Glutamatergic neuron (in vitro differentiated cells): ENCODE measurements around the gene CCDC51. TPM values are rescaled to one million over a fixed set of nuclear protein-coding genes. Genes with fewer than 3 reads are reported as not detected.
"Not testable (repeated sequence)": the region's sequence is repeated elsewhere in the genome, so short reads cannot be mapped to it uniquely, and the experiment has no call there.

ENCODE experiments used
- DNase-seq: peaks from one replicate; pipeline ENCODE4 v3.0.0; 2022
- H3K27ac Mint-ChIP-seq: one replicate; pipeline ENCODE4 v1.8.0; 2020; ENCODE audit warnings: mild to moderate bottlenecking, mixed read lengths, inconsistent platforms; ENCODE audit not compliant: unreplicated experiment
- H3K27me3 Mint-ChIP-seq: one replicate; pipeline ENCODE4 v1.8.0; 2020; ENCODE audit warnings: mild to moderate bottlenecking, moderate library complexity, mixed read lengths, inconsistent platforms; ENCODE audit not compliant: unreplicated experiment
- H3K36me3 Mint-ChIP-seq: one replicate; pipeline ENCODE4 v1.8.0; 2020; ENCODE audit warnings: mild to moderate bottlenecking, mixed read lengths, inconsistent platforms; ENCODE audit not compliant: unreplicated experiment
- H3K4me1 Mint-ChIP-seq: one replicate; pipeline ENCODE4 v1.8.0; 2020; ENCODE audit warnings: mild to moderate bottlenecking, low read depth, mixed read lengths, inconsistent platforms; ENCODE audit not compliant: unreplicated experiment
- H3K4me3 Mint-ChIP-seq: one replicate; pipeline ENCODE4 v1.8.0; 2020; ENCODE audit warnings: mild to moderate bottlenecking, mixed read lengths, inconsistent platforms; ENCODE audit not compliant: unreplicated experiment
- H3K9me3 Mint-ChIP-seq: one replicate; pipeline ENCODE4 v1.8.0; 2020; ENCODE audit warnings: mild to moderate bottlenecking, moderate library complexity, mixed read lengths, inconsistent platforms; ENCODE audit not compliant: unreplicated experiment
- long read RNA-seq: library from polyadenylated mRNA; unstranded; transcript quantifications from one replicate; pipeline ENCODE4 v2.0.0, GENCODE V29; 2020; ENCODE audit not compliant: unreplicated experiment
- total RNA-seq: library from RNA; stranded (reverse); fragmentation: NEBNext Ultra II Directional; extraction: Animal tissue kit (Norgen Biotek cat#: 25700); gene quantifications from one replicate; pipeline ENCODE4 v1.2.1, GENCODE V29; 2021; ENCODE audit not compliant: unreplicated experiment
- TF ChIP-seq, protein P1 (sequence below): fragments of 200-600 bp; sonication (generic); IDR thresholded peaks from one replicate; pipeline ENCODE4 v1.5.0; 2021; ENCODE audit not compliant: partially characterized antibody, unreplicated experiment

CCDC51 gene, protein sequence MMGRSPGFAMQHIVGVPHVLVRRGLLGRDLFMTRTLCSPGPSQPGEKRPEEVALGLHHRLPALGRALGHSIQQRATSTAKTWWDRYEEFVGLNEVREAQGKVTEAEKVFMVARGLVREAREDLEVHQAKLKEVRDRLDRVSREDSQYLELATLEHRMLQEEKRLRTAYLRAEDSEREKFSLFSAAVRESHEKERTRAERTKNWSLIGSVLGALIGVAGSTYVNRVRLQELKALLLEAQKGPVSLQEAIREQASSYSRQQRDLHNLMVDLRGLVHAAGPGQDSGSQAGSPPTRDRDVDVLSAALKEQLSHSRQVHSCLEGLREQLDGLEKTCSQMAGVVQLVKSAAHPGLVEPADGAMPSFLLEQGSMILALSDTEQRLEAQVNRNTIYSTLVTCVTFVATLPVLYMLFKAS
- total RNA-seq = 15.3 TPM
- long read RNA-seq, transcript CCDC51-201 (4 exons, 1,560 nt) = major isoform, 9 of 38 reads
- long read RNA-seq, transcript CCDC51-206 (4 exons, 1,461 nt) = major isoform, 9 of 38 reads
- long read RNA-seq, partial matches to known transcripts = 5 of 38 reads
- long read RNA-seq, other reads (novel, unspliced or antisense) = 11 of 38 reads

DNA sequence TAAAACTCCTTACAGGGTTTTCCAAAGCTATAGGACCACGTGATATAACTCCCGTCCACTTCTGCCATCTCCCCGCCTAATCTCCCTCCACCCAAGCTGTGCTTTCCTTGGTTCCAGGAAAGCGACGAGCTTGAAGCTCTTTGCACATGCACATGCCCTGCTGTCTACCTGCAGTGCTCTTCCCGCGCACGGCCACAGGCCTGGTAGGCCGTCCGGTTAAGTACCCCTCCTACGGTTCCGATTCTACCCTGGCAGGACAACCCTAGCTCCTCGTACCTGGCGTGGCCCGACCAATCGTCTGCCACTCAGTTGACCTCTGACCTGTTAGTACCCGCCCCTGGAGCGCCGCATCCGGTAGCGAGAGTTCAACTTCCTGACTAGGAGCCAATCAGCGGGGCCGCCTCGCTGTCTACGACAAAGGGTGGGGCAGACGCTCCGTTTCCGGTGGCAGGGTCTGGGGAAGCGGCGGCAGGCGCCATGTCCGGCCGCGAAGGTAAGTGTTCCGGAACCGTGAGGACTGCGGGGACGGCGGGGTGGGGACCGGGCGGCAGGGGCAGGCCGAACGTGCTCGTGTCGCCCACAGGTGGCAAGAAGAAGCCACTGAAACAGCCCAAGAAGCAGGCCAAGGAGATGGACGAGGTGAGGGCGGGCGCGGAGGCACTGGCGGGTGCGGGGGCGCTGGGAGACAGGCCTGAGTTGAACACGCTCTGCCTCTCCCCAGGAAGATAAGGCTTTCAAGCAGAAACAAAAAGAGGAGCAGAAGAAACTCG is at the start of gene CCDC51, which contains the start of gene TMA7:
Gene CCDC51 (minus strand): TSS at position 300 of the 770 bp plus-strand sequence. CDS start 4,991 bp downstream, outside the sequence.
Gene TMA7 (plus strand): TSS at position 438 of the 770 bp plus-strand sequence. CDS start 40 bp downstream, at position 478.
- peak; percentile 98 for DNase-seq
- Mint-ChIP-seq H3K36me3 (no peaks in the 10 kb centered on the region), H3K4me3 (peak within 1 kb of the TSS; percentile 100), H3K9me3 (peaks cover 6% of the 10 kb centered on the region), H3K4me1 (peaks cover 4% of the 10 kb centered on the region), H3K27ac (peak within 1 kb of the TSS; percentile 86), H3K27me3 (no peaks in the 10 kb centered on the region)
- TF ChIP-seq, protein P1, sequence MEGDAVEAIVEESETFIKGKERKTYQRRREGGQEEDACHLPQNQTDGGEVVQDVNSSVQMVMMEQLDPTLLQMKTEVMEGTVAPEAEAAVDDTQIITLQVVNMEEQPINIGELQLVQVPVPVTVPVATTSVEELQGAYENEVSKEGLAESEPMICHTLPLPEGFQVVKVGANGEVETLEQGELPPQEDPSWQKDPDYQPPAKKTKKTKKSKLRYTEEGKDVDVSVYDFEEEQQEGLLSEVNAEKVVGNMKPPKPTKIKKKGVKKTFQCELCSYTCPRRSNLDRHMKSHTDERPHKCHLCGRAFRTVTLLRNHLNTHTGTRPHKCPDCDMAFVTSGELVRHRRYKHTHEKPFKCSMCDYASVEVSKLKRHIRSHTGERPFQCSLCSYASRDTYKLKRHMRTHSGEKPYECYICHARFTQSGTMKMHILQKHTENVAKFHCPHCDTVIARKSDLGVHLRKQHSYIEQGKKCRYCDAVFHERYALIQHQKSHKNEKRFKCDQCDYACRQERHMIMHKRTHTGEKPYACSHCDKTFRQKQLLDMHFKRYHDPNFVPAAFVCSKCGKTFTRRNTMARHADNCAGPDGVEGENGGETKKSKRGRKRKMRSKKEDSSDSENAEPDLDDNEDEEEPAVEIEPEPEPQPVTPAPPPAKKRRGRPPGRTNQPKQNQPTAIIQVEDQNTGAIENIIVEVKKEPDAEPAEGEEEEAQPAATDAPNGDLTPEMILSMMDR = no peak

- Mint-ChIP-seq H3K27me3 (peaks cover 3% of the 10 kb centered on the region), H3K4me3 (no peak overlapping the region), H3K4me1 (no peaks in the 10 kb centered on the region), H3K27ac (no peak overlapping the region), H3K36me3 (no peaks in the 10 kb centered on the region), H3K9me3 (peaks cover 4% of the 10 kb centered on the region)
- no peak for DNase-seq
- TF ChIP-seq, protein P1 = no peak
Observed at GRCh38 chr3:48486952-48487351, 47.0 kb upstream of the CCDC51 start.

DNA sequence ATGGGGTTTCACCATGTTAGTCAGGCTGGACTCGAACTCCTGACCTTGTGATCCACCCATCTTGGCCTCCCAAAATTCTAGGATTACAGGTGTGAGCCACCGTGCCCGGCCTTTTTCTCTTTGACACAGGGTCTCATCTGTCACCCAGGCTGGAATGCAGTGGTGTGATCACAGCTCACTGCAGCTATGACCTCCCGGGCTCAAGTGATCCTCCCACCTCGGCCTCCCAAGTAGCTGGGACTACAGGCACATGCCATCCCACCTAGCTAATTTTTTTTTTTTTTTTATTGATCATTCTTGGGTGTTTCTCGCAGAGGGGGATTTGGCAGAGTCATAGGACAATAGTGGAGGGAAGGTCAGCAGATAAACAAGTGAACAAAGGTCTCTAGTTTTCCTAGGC is 42.9 kb upstream of the CCDC51 start:
- not testable (repeated sequence) for DNase-seq, H3K4me1 Mint-ChIP-seq, H3K27me3 Mint-ChIP-seq, H3K36me3 Mint-ChIP-seq, H3K4me3 Mint-ChIP-seq, H3K27ac Mint-ChIP-seq, H3K9me3 Mint-ChIP-seq

DNA sequence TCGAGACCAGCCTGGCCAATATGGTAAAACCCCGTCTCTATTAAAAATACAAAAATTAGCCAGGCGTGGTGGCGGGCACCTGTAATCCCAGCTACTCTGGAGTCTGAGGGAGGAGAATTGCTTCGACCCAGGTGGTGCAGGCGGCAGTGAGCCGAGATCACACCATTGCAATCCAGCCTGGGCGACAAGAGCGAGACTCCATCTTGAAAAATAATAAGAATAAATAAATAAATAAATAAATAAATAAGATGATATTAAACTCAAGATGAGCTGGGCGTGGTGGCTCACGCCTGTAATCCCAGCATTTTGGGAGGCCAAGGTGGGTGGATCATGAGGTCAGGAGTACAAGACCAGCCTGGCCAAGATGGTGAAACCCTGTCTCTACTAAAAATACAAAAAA is 41.0 kb upstream of the CCDC51 start:
- not testable (repeated sequence) for H3K4me1 Mint-ChIP-seq, H3K9me3 Mint-ChIP-seq, H3K27me3 Mint-ChIP-seq, DNase-seq, H3K27ac Mint-ChIP-seq, H3K4me3 Mint-ChIP-seq, H3K36me3 Mint-ChIP-seq

DNA sequence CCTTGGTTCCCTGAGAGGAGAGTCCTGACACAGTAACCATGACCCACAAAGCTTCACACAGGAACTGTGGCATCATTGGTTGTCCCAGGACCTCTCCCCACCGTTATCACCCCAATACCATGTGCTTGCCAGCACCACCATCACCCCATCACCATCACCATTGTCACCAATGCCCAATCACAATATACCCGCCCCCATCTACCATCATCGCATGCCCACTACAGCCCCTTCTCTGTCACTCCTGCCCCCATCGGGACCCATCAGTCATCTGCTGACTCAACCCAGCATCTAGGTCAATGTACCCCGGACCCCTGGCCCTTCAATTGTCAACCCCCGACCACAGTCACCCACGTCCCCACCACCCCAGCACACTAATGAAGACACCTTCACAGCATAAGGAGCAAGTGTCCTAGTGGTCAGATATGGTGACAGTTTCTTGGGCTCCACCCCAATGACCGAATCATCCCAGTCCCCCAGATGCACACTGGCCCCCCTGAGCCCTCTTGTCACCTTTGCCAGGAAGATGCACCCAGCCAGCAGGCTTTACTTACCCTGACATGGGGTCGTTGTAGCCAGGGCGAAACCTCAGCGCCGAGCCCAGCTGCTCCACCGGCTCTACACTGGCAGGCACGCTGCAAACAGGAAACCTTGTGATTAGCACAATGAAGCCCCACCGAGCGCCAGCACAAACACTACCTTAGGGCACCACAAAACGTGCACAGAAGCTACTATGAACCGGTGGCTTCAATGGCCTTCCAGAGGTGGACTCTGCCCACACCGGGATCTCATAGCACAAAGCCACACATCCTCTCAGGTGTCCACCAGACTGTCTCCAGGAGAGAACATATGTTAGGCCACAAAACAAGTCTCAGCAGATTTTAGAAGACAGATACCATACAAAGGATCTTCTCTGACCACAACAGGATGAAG is 39.0 kb upstream of the CCDC51 start:
- no peak overlapping the region for H3K4me3 Mint-ChIP-seq
- peaks cover 4% of the 10 kb centered on the region for H3K9me3 Mint-ChIP-seq
- no peak for DNase-seq
- H3K36me3 Mint-ChIP-seq = no peaks in the 10 kb centered on the region
- peaks cover 9% of the 10 kb centered on the region for H3K4me1 Mint-ChIP-seq
- peak overlapping the region; percentile 17 for H3K27ac Mint-ChIP-seq
- TF ChIP-seq, protein P1 = no peak
- peaks cover 7% of the 10 kb centered on the region for H3K27me3 Mint-ChIP-seq
